Right lobe of liver (tissue), 6 donors: ENCODE results near the gene RAB2B. TPM values are rescaled to one million over a fixed set of nuclear protein-coding genes. Genes with fewer than 3 reads are reported as not detected.

Experiments
- ATAC-seq, 4 donors: fragments of 200-7000 bp; cut with Tn5 transposase; one replicate each; pipeline ENCODE4 v1.9.1; 2020; ENCODE audit warnings: mild to moderate bottlenecking in 4 of 4, moderate library complexity in 4 of 4
- DNase-seq, 3 donors: peaks; one replicate each; pipeline ENCODE4 v3.0.0-alpha.2; 2020
- H3K27ac ChIP-seq, 3 donors: fragments of 200-600 bp; one replicate each; pipeline ENCODE4 v1.8.0; 2022
- H3K27me3 ChIP-seq, 2 donors: fragments of 200-600 bp; one replicate each; pipeline ENCODE4 v1.8.0; 2022
- H3K36me3 ChIP-seq, 4 donors: fragments of 200-600 bp; sonication (generic) in 1 of 4; one replicate each; pipeline versions ENCODE4 v1.5.1 to v1.8.0; 2017 to 2022; ENCODE audit warnings: control low read depth in 1 of 4
- H3K4me1 ChIP-seq, 4 donors: fragments of 200-600 bp; sonication (generic) in 1 of 4; one replicate each; pipeline versions ENCODE4 v1.5.1 to v1.8.0; 2017 to 2022; ENCODE audit warnings: control low read depth in 1 of 4
- H3K4me3 ChIP-seq, 3 donors: fragments of 200-600 bp; one replicate each; pipeline ENCODE4 v1.8.0; 2022
- H3K9me3 ChIP-seq, 4 donors: fragments of 200-600 bp; sonication (generic) in 1 of 4; one replicate each; pipeline versions ENCODE4 v1.5.1 to v1.8.0; 2017 to 2022; ENCODE audit warnings: control low read depth in 1 of 4
- POLR2A ChIP-seq: fragments of 450-650 bp; IDR thresholded peaks from one replicate; pipeline ENCODE4 v1.6.1; 2017; ENCODE audit warnings: antibody characterized with exemption, mild to moderate bottlenecking
- WGBS: methylation state at CpG from one replicate; pipeline ENCODE4 v1.1.6; 2018; ENCODE audit warnings: low coverage, low lambda C conversion rate; ENCODE audit not compliant: insufficient coverage; ENCODE audit errors: missing lambda C conversion rate; 5-methylcytosine and 5-hydroxymethylcytosine counted together
- intact Hi-C, 2 donors: fragments of 100-400 bp; cut with DNase I; formaldehyde crosslinking; loops; one replicate each; pipeline versions ENCODE4 v1.11.2 to v1.14.1; 2022
- total RNA-seq, 6 experiments: library from RNA; depleted of rRNA in 2 of 6; stranded (reverse); fragments of >200 nt in 2 of 6; fragmentation: NEBNext Ultra II Directional in 3 of 6; extraction: Animal tissue kit (Norgen Biotek cat#: 25700) in 3 of 6; gene quantifications; one replicate each; pipeline versions ENCODE4 v1.1.0 to v1.2.4, GENCODE V29; 2016 to 2023
- TF ChIP-seq, protein P1 (sequence below), 4 donors: fragments of 200-600 bp in 3 of 4; fragments of 450-650 bp in 1 of 4; IDR thresholded peaks; one replicate each; pipeline versions ENCODE4 v1.5.1 to v1.8.0; 2016 to 2022; ENCODE audit warnings: antibody characterized with exemption in 4 of 4, mild to moderate bottlenecking in 2 of 4
- donor health status: DM: no; HTN: yes; CAD: no.
- donor health status: DM: no; HTN: no; CAD: no.
- donor health status: DM: no; HTN: no; CAD: no.
- donor health status: DM: no; HTN: yes; CAD: no.
- donor health status: DM: no; HTN: yes; CAD: no.

Gene RAB2B
- total RNA-seq, 6 experiments from 2014 or later: 6.8 to 9.4 (median 8.0) TPM

DNA sequence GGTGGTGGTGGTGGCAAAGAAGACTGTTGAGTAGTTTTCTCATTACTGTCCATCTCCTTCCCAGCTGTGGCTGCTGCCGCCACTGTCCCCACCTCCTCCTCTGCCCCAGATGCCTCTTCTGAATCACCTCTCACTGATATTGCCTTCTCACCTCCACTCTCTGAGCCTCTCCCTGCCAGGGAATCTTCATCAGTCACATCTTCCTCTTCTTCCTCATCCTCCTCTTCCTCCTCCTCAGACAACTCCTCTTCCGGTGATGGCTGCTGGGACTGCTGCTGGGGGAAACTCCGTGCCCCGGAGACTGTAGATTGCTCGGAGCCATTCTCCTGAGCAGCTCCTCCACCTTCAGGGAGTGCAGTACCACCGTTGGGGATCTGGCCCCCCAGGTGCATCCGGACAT, 46.4 kb upstream of the RAB2B start:
- H3K4me3 ChIP-seq: no peak overlapping the region
- TF ChIP-seq, protein P1, sequence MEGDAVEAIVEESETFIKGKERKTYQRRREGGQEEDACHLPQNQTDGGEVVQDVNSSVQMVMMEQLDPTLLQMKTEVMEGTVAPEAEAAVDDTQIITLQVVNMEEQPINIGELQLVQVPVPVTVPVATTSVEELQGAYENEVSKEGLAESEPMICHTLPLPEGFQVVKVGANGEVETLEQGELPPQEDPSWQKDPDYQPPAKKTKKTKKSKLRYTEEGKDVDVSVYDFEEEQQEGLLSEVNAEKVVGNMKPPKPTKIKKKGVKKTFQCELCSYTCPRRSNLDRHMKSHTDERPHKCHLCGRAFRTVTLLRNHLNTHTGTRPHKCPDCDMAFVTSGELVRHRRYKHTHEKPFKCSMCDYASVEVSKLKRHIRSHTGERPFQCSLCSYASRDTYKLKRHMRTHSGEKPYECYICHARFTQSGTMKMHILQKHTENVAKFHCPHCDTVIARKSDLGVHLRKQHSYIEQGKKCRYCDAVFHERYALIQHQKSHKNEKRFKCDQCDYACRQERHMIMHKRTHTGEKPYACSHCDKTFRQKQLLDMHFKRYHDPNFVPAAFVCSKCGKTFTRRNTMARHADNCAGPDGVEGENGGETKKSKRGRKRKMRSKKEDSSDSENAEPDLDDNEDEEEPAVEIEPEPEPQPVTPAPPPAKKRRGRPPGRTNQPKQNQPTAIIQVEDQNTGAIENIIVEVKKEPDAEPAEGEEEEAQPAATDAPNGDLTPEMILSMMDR (IDR thresholded peaks at IDR 0.05): no peak
- TF ChIP-seq POLR2A: no peak
- no peaks in the 10 kb centered on the region for H3K9me3 ChIP-seq
- intact Hi-C loops: no loop called here
- no peak for DNase-seq
- H3K27me3 ChIP-seq: no peaks in the 10 kb centered on the region
- ATAC-seq: no peak
- H3K4me1 ChIP-seq: no peaks in the 10 kb centered on the region
- no peaks in the 10 kb centered on the region for H3K36me3 ChIP-seq
- 50% methylated on average over 2 of the region's 7 CpGs for WGBS
- H3K27ac ChIP-seq: no peak overlapping the region

DNA sequence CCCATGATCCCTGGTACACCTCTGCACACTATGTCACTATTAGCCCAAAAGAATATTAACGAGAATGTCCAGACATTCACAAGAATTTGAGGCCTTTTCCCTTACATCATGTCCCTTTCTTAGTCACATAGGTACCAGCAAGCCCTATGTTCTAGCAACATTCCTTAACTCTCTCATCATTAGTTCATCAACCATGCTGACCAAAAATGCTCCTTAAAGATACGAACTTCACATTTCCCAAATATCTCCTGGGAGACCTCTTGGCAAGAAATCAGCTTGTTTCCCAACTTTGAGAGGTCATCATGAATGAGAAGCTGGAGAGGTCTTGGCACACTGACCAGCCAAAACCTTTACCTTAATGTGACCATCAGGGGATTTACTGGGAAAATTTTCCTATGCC, 44.7 kb upstream of the RAB2B start:
- Histone ChIP-seq H3K4me1 (no peaks in the 10 kb centered on the region), H3K27ac (no peak overlapping the region), H3K4me3 (no peak overlapping the region), H3K27me3 (no peaks in the 10 kb centered on the region), H3K36me3 (no peaks in the 10 kb centered on the region), H3K9me3 (no peaks in the 10 kb centered on the region)
- DNase-seq (no peak), ATAC-seq (no peak)
- TF ChIP-seq, protein P1 (IDR thresholded peaks at IDR 0.05): no peak
- no peak for TF ChIP-seq POLR2A
- intact Hi-C loops: no loop called here
- WGBS: 90% methylated on average over 2 of the region's 2 CpGs

DNA sequence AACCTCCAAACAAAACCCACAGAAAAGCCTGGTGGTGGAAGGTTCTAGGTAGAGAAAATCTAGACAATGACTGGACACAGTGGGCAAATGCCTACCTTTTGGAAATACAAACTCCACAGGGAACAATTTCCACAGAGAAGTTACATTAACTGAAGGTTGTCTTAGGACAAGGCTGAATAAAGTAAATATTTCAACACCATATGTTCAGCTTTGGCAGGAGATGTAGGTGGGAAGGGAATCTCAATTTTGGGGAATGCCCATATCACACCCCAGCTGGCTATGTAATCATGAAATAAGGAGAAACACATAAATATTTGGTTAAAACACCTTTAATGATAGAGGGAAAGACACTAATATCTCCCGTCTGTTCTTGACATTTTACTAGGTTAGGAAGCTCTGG, 44.0 kb upstream of the RAB2B start:
- intact Hi-C loops: no loop called here
- H3K4me3 ChIP-seq: no peak overlapping the region
- peak in 2 of 4 donors; percentile 53 to 56 for ATAC-seq
- no peaks in the 10 kb centered on the region for H3K4me1 ChIP-seq
- no peak for TF ChIP-seq POLR2A
- TF ChIP-seq, protein P1 (IDR thresholded peaks at IDR 0.05): no peak
- H3K27ac ChIP-seq: no peak overlapping the region
- no peak for DNase-seq
- no peaks in the 10 kb centered on the region for H3K9me3 ChIP-seq
- H3K36me3 ChIP-seq: no peaks in the 10 kb centered on the region
- 50% methylated on average over 1 of the region's 1 CpG for WGBS
- H3K27me3 ChIP-seq: no peaks in the 10 kb centered on the region

DNA sequence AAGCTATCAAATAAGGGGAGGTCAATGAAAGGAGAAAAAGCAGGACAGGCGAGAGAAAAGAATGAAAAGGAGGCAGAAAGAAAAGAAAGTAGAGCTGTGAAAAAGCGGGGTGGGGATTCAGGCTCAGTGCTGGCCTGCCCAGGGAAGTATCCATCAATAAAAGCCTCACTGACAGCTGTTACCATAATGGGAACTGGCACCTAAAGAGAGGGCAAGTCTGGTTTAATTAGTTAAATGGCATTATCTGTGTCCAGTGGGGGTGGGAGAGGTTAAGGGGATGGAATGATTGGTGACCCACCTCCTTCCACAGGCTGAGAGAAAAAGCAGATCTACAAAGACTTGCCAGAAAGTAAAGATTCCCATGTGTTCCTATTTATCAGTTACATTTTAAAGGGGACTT, 42.0 kb upstream of the RAB2B start:
- intact Hi-C loops: no loop called here
- no peak overlapping the region for H3K27ac ChIP-seq
- H3K4me1 ChIP-seq: no peaks in the 10 kb centered on the region
- ATAC-seq: no peak
- H3K27me3 ChIP-seq: no peaks in the 10 kb centered on the region
- no peaks in the 10 kb centered on the region for H3K36me3 ChIP-seq
- no peak for TF ChIP-seq POLR2A
- TF ChIP-seq, protein P1 (IDR thresholded peaks at IDR 0.05): no peak
- no peak overlapping the region for H3K4me3 ChIP-seq
- no peaks in the 10 kb centered on the region for H3K9me3 ChIP-seq
- DNase-seq: no peak
- WGBS: 75% methylated on average over 2 of the region's 2 CpGs

DNA sequence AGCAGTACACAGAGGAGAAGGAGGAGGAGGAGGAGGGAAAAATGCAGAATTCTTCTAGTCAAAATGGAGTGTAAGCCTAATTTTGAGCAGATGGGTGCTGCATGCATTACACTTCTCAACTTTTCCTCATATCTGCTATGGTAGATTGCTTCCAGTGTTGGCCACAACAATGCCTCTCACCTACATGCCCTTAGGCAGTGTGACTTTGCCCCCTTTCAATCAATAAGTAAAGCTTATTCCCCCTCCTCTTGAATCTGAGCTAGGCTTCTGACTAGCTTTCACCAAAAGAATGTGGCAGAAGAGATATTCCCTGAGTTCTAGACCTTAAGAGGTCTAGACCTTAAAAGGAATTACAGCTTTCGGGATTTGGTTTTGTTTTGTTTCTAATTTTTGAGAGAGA, 37.6 kb upstream of the RAB2B start:
- 86% methylated on average over 1 of the region's 1 CpG for WGBS
- intact Hi-C loops: no loop called here
- Histone ChIP-seq H3K4me3 (no peak overlapping the region), H3K36me3 (no peaks in the 10 kb centered on the region), H3K9me3 (no peaks in the 10 kb centered on the region), H3K27me3 (no peaks in the 10 kb centered on the region), H3K27ac (no peak overlapping the region), H3K4me1 (peaks cover 0 to 11% (median 3%) of the 10 kb centered on the region in 4 donors)
- TF ChIP-seq, protein P1 (IDR thresholded peaks at IDR 0.05): no peak
- no peak for TF ChIP-seq POLR2A
- no peak for DNase-seq
- ATAC-seq: no peak
